ENCODE data around the gene ALK.
"Not testable (repeated sequence)": the region's sequence is repeated elsewhere in the genome, so short reads cannot be mapped to it uniquely, and the experiment has no call there.

The ALK gene

GRCh38 chr2:29763371-29763770 lies 158.0 kb downstream of the ALK start:
- in situ Hi-C loops (cut with HindIII; ENCODE audit: low sequenced_read_pairs): no loop called here

DNA sequence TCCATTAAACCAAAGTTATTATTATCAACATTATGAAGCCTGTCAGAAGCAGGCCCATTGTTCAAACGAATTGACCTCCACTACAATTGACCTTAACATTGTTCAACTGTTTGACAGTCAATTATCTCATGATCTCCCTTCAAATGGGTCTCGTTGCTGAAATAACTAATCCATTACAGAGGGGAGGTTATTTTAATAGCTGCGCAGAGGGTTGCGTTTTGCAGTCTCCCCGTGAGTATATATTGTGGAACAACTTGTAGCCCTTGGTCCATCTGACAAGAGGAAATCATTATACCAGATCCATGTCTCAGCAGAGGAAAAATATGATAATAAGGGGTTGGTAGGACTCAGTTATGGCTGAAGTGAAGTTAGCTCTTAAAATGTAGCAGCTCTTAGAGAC lies 159.1 kb downstream of the ALK start:
- in situ Hi-C loops (cut with HindIII; ENCODE audit: low sequenced_read_pairs): no loop called here

- in situ Hi-C loops (cut with HindIII; ENCODE audit: low sequenced_read_pairs): no loop called here
These were observed 160.1 kb downstream of the ALK start for GRCh38 chr2:29761278-29761677.

- in situ Hi-C loops (cut with HindIII; ENCODE audit: low sequenced_read_pairs): no loop called here
These were observed 161.4 kb downstream of the ALK start for GRCh38 chr2:29760008-29760407.

DNA sequence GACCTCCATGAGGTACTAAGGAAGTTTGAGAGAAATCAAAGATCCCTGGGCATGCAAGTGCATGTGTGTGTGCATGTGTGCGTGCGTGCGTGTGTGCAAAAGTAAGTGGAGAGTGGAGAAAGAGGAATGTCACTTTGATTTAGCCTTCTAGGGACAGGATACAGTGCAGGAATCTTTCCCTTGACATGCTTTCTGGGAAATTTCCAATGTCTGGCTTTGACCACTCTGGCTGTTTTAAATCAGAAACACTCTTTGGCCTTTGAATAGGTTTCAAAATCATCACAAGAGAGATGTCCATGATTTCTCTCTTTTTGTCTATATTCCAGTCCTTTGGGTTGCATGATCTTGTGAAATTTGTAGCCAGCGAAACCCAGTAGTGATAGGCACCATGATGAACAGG lies 162.0 kb downstream of the ALK start:
- in situ Hi-C loops (cut with HindIII; ENCODE audit: low sequenced_read_pairs): no loop called here

DNA sequence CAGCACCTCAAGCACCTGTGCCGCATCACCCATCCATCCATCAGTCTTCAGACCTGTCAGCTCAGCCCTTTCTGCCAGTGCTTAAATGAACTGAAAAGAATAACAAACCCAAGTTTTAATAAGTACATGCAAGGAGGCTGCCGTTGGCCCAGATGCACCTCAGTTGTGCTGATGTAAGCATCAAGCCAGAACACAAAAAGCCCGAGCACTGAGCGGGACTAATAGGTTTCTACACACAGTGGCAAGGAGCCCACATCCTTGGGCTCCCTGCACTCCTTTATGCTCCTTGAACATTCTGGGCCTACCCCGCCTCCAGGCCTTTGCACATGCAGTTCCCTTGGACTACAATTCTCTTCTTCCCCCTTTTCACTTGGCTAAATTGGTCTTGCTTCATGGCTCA lies 165.6 kb downstream of the ALK start:
- in situ Hi-C loops (cut with HindIII; ENCODE audit: low sequenced_read_pairs): no loop called here

DNA sequence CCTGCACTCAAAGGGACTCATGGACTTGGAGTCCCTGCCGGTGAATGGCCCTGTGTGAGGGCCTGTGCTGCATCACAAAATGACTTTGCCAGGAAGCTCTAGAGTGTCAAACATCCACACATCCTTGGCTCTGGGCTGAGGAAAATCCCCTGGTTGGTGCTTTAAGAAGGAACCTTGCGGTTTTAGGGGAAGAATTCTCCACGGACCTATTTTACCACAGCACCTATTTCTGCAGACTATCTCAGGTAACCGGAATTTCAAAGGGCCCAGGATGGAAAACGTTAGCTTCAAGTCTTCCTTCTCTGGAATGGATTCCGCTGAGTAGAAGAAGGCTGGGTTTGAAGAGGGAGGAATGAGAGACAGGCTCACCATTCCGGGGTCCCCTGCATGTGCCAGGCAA lies 166.2 kb downstream of the ALK start:
- in situ Hi-C loops (cut with HindIII; ENCODE audit: low sequenced_read_pairs): no loop called here

GRCh38 chr2:29753671-29754444 lies 167.5 kb downstream of the ALK start:
- in situ Hi-C loops (cut with HindIII; ENCODE audit: low sequenced_read_pairs): no loop called here

- in situ Hi-C loops (cut with HindIII; ENCODE audit: low sequenced_read_pairs): no loop called here
These were observed 170.0 kb downstream of the ALK start for GRCh38 chr2:29751390-29751789.

GRCh38 chr2:29750463-29750862 lies 170.9 kb downstream of the ALK start:
- in situ Hi-C loops (cut with HindIII; ENCODE audit: low sequenced_read_pairs): not testable (repeated sequence)

- in situ Hi-C loops (cut with HindIII; ENCODE audit: low sequenced_read_pairs): loop anchor here (5.0 kb wide), 1 partner anchor 32 kb away; no protein-coding TSS in a partner anchor
These were observed 171.5 kb downstream of the ALK start for GRCh38 chr2:29749843-29750242.

- in situ Hi-C loops (cut with HindIII; ENCODE audit: low sequenced_read_pairs): loop anchor here (5.0 kb wide), 1 partner anchor 33 kb away; no protein-coding TSS in a partner anchor
These were observed 172.3 kb downstream of the ALK start for GRCh38 chr2:29749041-29749440.

GRCh38 chr2:29747786-29748470 lies 173.5 kb downstream of the ALK start:
- in situ Hi-C loops (cut with HindIII; ENCODE audit: low sequenced_read_pairs): loop anchor here (5.0 kb wide), 1 partner anchor 34 kb away; no protein-coding TSS in a partner anchor

DNA sequence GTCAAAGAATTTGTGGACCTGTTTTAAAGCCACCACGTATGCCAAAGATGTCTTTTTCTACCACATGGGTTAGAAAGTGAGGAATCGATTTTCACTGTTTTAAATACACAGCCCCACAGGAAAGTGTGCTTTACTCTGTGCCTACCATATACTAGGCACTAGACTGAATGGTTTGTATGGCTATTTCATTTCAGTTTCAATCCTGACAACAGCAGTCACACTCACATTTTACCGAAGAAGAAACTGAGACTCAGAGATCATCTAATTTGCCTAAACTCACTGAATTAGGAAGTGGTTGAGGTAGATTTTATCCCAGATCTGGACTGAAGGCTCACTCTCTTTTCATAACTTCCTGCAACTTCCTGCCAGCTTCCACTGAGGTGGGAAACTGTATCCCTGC lies 176.4 kb downstream of the ALK start:
- in situ Hi-C loops (cut with HindIII; ENCODE audit: low sequenced_read_pairs): loop anchor here (5.0 kb wide), 1 partner anchor 37 kb away; no protein-coding TSS in a partner anchor

- in situ Hi-C loops (cut with HindIII; ENCODE audit: low sequenced_read_pairs): no loop called here
These were observed 177.9 kb downstream of the ALK start for GRCh38 chr2:29743516-29743915.

GRCh38 chr2:29742656-29743055 lies 178.7 kb downstream of the ALK start:
- in situ Hi-C loops (cut with HindIII; ENCODE audit: low sequenced_read_pairs): no loop called here

- in situ Hi-C loops (cut with HindIII; ENCODE audit: low sequenced_read_pairs): no loop called here
These were observed 180.3 kb downstream of the ALK start for GRCh38 chr2:29741132-29741531.

DNA sequence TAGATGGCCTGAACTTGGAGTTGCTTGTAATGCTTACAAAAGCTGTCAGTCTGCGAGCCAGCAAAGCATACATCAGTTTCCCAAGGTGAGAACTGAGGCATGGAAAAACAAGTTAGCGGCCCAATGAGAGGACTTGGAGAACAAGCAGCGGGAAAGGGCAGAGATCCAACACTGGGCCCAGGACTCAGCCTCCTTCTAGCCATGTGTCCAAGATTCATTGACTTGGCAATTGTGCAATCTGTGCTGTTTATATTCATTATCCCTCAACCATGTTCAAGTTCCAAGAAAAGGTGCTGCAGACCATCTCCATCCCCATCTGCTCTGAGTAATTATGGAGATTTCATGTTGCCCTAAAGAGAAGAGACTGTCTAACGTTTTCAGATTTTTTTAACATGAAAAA lies 187.4 kb downstream of the ALK start:
- in situ Hi-C loops (cut with HindIII; ENCODE audit: low sequenced_read_pairs): no loop called here

DNA sequence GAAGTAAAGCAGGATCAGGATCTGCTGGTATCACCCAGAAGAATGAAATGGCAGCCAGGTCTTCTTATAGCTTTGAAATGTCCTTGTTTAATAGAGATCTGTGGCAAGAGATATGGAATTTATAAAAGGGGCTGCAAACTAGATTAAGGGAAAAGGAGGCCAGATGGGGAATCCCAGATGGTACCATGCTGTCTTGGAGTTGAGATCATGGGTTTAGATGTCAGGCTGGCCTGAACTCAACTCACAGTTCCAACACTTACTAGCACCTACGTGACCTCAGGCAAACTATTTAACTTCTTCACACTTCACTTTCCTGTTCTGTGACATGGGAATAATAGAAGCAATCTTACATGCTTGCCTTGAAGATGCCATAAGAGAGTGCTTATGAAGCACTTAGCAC lies 188.2 kb downstream of the ALK start:
- in situ Hi-C loops (cut with HindIII; ENCODE audit: low sequenced_read_pairs): no loop called here

DNA sequence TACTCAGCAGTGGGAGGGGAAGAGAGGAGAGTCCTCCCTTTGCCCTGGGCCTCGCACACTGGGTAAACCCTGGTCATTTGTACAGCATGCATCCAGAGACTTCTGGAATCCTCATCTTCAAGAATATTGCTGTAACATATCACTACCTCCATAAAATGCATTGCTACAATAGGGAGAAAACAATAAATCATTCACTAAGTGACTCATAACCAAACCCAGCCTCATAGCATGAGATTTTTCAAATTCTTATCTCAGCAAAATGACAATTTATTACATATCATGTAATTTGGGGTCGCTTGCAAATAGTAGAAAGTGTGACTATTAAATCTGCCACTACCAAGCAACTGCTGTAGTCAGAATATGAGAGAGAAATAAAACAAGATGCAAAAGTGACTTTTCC lies 189.4 kb downstream of the ALK start:
- in situ Hi-C loops (cut with HindIII; ENCODE audit: low sequenced_read_pairs): no loop called here

GRCh38 chr2:29729932-29730331 lies 191.5 kb downstream of the ALK start:
- in situ Hi-C loops (cut with HindIII; ENCODE audit: low sequenced_read_pairs): no loop called here

DNA sequence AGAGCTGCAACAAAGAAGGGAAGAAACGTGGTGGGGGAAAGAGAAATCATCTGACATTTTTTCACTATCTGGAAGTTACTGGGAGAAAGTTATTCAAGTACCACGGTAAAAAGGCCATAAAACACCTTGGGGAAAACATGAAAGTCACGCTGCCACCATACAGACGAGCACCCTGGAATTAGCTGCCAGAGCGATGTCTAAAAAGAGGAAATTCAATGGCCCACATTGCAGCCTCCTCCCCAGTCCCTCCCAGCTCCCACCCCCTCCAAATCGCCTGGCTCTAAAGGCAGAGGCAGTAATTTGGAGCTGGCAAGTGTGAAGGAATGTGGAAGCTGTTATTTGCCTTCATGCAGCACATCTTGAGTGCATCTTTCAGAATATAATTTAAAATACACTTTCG lies 192.0 kb downstream of the ALK start:
- in situ Hi-C loops (cut with HindIII; ENCODE audit: low sequenced_read_pairs): no loop called here
